ENCODE results near the gene MARK4.

The MARK4 gene

DNA sequence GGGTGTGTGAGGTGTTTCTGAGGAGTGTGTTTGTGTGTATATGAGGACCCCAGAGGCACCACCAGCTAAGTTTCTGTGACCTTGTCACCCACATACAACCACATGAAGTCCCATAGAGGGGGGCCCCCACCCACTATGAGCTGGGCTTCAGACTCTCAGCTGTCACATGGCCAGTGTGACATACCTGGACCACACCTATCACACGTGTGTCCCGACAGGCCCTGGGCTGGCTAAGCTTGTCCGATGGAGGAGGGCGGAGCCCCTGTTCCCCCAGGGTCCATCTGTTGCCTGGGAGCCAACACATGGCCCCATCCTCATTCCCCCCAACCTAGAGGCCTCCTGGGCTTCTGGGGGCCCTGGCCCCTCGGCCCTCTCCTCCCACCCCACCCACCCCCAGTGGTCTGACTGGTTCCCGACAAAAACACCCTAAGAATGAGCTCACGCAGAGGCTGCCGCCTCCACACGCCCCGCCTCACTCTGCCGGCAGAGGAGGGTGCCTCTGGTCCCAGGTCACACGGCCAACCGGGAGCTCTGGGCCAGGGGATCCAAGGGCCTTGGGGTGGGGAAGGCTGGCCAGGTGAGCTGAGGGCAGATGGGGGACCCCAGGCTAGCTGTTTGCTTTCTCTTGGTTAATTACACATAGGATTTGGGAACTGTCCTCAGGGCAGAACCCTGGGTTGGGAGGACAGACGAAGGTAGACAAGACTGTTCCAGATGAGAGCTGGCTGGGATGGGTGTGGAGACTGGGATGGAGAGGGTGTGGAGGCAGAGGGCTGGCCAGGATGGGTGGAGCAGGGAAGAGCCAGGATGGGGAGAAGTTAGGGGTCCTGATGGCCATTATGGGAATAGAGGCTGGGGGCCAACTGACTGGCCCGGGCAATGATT is 93.8 kb downstream of the MARK4 start:
- DNase-seq, result no peak

DNA sequence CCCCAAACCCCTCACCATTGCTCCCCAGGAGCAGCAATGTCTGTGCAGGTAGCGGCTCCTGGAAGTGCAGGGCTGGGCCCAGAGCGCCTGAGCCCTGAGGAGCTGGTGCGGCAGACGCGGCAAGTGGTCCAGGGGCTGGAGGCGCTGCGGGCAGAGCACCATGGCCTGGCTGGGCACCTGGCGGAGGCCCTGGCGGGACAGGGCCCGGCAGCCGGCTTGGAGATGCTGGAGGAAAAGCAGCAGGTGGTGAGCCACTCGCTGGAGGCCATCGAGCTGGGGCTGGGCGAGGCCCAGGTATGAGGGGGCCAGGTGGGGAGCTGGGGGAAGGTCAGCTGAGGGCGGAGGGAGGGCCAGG is 94.4 kb downstream of the MARK4 start:
- no peak for DNase-seq

GRCh38 chr19:45346449-45346848 is 95.4 kb downstream of the MARK4 start:
- DNase-seq, result no peak

DNA sequence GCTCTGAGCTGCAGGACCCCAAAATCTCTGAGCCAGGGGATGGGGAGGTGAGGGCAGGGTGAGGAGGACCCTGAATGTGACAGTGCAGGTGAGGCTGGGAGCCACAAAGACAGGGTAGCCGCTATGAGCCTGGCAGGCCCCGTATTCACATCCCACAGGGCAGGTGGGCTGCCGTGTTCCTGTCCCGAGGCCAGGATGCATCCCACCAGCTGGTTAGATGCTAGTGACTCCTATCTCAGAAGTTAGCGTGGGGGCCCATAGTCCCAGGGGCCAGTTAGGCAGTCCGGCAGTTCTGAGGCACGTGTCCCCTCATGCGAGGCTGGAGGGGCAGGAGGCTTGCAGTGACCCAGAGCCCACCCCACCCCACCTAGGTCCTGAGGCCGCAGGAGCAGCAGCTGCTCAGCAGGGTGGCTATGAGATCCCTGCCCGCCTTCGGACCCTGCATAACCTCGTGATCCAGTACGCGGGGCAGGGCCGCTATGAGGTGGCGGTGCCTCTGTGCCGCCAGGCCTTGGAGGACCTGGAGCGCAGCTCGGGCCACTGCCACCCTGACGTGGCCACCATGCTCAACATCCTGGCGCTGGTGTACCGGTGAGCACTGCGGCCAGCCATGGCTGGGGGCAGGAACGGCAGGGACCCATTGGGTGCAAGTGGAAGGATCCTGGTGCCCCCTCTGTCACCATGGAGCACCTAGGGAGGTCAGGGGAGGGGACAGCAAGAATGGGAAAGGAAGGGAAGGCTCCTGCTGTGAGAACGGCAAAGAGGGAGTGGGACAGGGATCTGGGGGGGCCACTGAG is 96.7 kb downstream of the MARK4 start:
- DNase-seq, result no peak

DNA sequence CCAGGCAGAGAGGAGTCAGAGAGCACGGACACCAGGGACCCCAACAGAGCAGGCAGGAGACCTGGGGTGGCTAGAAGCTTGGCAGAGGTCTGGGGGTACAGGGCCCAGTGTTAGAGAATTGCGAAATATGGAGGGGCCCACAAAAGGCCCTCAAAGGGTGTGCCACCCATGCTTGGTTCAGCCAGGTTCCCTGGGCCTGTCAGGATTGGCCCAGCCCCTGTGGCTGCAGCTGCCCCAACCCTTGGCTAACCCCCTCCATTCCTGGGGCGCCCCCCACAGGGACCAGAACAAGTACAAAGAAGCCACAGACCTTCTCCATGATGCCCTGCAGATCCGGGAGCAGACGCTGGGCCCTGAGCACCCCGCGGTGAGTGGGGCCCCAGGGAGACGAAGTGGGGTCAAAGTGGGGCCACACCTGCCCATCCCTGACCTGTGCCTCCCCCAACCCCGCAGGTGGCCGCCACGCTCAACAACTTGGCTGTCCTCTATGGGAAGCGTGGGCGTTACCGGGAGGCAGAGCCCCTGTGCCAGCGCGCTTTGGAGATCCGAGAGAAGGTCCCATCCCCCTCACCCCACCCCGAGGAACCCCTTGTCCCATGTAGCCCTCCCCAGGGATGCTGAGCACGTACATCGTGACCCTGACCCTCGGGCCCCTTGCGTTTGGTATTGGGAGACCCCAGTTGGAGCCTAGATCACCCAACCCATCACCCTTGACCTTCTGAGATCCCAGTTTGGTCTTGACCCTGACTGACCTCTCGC is 97.5 kb downstream of the MARK4 start:
- DNase-seq, result no peak

DNA sequence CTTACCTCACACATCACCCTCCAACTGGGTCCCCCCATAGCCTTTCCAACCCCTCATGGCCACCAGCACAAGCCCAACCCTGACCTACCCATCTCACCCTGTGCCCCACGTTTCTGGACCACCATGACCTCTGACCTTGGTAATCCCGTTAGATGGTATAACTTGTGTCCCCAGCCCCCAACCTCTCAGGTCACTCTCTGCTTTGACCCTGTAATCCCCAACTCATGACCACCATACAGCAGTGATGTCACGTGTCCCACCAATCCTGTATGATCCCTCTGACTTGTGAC is 98.0 kb downstream of the MARK4 start:
- DNase-seq, result no peak

DNA sequence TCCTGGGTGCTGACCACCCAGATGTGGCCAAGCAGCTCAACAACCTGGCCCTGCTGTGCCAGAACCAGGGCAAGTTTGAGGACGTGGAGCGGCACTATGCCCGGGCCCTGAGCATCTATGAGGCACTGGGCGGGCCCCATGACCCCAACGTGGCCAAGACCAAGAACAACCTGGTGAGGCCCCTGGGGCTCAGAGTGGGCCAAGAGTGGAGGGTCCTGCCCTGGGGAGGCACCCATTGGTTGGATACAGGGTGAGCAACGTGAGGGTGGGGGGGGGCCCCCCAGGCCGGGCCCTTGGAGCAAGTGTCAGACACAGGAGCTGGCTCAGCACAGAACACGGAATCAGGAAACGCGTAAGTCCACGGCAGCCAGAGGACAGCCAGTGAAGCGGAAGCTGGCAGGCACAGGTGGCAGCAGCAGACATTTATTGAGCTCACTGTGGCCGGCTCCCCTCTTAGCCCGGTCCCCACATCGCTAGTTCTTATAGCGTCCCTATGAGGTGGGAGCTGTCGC is 98.4 kb downstream of the MARK4 start:
- no peak for DNase-seq

GRCh38 chr19:45350477-45351058 is 99.5 kb downstream of the MARK4 start:
- no peak for DNase-seq

DNA sequence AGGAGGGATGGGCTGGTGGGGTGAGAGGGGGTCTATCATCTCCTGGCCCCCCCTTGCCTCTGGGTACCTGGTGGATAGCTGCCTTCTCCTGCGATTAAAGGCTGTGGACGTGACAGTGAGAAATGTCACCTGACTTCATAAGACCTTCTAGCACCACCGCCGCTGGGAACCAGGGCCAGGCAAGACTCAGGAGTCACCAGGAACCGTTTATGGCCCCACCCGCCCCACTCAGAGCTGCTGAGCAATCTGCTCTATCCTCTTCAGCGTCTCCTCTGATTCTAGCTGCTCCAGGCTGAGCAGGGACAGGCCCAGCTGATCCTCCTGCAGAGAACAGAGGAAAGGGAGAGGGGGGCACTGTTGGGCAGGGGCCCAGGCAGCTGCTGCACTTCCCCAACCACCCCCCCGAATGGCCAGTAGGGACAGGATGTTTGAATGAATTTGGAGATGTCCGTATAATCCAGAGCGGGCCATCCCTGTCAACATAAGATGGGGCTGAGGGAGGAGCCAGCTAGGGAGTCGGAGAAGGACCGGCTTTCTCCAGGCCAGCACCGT is 100.4 kb downstream of the MARK4 start:
- no peak for DNase-seq

DNA sequence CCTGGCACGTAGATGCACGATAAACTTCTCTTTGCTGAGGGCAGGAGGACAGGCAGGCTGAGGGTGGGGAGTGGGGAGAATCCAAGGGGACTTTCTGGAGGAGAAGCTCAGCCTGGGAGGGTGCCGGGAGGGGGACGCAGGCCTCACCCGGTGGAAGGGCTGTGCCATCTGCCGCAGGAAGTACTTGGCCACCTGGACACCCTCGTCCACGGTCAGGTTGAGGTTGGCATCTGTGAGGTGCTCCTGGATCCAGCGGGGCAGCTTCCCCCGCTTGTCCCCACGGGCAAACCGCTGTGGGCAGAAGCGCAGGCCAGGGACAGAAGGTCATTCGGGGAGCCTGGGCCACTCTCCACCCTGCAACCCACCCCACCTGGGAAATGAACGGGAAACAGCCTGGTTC is 101.0 kb downstream of the MARK4 start:
- DNase-seq, result no peak

DNA sequence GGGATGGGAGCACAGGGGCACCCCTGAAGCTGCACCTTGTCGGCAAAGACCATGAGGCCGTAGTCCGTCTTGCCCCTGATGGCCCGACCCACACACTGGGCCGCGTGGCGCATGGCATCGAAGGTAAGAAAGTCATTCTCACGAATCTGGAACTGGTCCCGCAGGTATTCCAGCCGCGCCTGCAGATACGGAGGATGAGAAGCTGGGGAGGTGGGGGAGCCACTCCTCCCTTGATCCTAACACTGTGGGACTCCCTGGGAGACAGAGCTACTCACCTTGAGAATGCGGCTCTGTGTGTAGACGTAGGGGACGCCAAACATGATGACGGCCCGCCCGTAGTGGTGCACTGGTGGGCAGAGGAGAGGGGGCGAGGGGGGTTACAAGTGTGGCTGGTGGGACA is 101.4 kb downstream of the MARK4 start:
- DNase-seq, result no peak

DNA sequence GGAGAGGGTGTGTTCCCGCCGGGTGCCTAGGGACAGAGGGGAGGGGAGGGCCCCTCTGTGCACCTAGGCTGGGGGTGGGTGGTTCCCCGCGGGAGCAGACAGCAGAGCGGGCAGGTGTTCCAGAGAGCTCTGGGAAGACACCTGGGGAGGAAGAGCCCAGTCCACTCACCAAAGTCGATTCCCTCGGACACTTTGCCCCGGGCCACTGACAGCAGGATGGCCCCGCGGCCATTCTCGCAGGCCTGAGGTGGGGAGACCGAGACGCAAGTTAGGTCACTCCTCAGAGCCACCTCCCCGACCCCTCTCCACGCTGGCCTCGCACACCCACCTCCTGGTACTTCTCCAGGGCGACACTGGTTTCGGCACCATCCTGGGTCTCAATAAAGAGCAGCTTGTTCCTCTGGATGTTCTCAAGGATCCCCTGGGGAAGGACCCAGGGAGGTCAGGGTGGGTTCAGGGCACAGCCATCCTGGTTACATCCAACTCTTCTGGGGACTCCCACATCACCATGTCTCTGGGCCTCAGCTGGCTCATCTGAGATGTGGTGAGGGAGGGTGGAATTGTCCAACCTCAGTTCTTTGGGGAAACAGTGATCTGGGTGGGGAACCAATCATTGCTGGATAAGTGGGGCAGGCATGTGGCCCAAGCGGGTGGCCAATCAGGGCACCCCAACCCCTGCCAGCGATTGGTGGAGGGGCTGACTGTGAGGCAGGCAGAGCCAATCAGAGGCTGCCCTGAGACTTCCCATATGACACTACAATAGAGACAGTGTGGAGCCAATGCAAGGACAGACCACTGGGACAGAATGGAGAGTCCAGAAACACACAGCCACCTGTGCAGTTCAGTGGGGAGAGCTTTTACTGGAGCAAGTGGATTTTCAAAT is 102.1 kb downstream of the MARK4 start:
- no peak for DNase-seq

GRCh38 chr19:45354241-45354842 is 103.3 kb downstream of the MARK4 start:
- no peak for DNase-seq
